NT2/D1 (cell line): ENCODE results near the gene UPB1.

ENCODE experiments used
- YY1 ChIP-seq: IDR thresholded peaks from 2 replicates; pipeline ENCODE4 v1.6.1; 2011; ENCODE audit not compliant: insufficient read length, insufficient read depth
- ZNF274 ChIP-seq: IDR thresholded peaks from 2 replicates; pipeline ENCODE4 v1.6.1; 2011; ENCODE audit warnings: mild to moderate bottlenecking, low read depth, low read length

DNA sequence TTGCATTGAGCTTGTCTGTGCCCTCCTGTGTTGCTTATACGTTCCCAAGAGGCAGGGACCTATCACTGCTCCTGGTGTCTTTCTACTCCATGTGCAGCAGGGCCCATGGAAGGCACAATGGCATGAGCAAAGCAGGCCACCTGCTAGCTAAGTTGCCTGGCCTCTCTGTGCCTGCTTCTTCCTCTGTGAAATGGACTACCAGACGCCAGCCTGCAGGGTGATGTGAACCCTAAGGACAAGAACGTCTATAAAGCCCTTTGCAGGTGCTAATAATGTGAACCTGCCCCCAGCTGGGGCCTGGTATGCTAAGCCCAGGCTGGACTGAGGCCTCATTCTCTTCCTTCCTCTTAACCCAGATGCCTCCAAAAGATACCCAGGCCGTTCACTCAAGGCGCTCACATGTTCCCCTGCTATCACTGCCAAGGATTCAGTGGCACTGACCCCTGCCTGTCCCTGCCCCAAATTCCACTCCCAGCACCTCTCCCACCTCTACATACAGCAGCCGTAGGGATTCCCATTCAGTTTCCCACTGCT is 55.8 kb downstream of the UPB1 start:
- TF ChIP-seq ZNF274 (no peak), YY1 (no peak)
